Measurements from ENCODE around the gene NFIB.

DNA sequence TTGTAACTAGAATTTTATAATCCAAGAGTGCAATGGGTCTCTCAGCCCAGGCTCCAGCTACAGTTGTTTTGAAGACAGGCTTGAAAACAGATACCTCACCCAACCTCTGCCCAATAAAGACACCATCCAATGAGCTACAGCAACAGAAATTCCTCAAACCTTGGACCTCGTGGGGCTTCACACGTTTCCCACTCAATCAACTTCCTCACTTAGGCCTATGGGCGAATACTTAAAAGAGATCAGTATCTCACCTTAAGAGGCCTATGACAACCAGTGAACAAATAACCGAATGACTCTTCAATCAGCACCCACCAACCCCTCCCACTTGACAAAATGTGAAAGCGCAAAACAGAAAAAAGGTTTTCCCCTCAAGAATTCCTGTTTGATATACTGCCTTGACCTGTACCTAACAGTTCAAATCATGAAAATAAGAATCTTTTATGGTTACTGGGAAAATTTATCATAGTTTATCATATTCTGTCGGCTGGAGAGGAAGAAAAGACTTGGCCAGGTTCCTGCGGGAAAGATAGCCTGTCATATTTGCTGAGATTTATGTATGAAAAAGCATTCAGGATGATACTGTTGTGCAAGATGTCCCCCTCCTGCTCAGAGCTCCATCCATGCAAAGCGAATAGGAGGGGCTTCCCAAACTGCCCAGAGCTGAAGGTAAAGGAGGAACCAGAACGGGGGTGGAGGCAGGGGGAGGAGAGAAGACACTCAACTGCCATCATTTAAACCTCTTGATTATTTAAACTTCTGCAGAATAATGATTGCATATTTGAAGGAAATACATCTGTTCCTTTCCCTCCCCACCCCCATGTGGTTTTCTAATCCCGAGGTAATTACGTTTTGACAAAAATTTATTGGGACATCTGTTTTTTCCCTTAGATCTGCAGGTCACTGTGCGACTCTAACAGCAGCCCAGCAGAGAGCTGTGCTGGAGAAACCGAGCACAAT lies 256.3 kb downstream of the NFIB start:
- TF ChIP-seq, protein P1, sequence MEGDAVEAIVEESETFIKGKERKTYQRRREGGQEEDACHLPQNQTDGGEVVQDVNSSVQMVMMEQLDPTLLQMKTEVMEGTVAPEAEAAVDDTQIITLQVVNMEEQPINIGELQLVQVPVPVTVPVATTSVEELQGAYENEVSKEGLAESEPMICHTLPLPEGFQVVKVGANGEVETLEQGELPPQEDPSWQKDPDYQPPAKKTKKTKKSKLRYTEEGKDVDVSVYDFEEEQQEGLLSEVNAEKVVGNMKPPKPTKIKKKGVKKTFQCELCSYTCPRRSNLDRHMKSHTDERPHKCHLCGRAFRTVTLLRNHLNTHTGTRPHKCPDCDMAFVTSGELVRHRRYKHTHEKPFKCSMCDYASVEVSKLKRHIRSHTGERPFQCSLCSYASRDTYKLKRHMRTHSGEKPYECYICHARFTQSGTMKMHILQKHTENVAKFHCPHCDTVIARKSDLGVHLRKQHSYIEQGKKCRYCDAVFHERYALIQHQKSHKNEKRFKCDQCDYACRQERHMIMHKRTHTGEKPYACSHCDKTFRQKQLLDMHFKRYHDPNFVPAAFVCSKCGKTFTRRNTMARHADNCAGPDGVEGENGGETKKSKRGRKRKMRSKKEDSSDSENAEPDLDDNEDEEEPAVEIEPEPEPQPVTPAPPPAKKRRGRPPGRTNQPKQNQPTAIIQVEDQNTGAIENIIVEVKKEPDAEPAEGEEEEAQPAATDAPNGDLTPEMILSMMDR (conservative IDR thresholded peaks at IDR 0.05; ENCODE audit: low read depth, low read length) = no peak
- no peak for TF ChIP-seq EZH2 (IDR thresholded peaks at IDR 0.05; ENCODE audit: low read length, unreplicated experiment)

Data from PC-3 (cell line).